Upper lobe of right lung (tissue), 1 donor: Measurements from ENCODE around the gene PDZD11. TPM values are rescaled to one million over a fixed set of nuclear protein-coding genes. Genes with fewer than 3 reads are reported as not detected.

ENCODE experiments used
- ATAC-seq: fragments of 200-7000 bp; cut with Tn5 transposase; one replicate; pipeline ENCODE4 v1.9.1; 2020; ENCODE audit warnings: mild to moderate bottlenecking, moderate library complexity
- DNase-seq: peaks from one replicate; pipeline ENCODE4 v3.0.0-alpha.2; 2020
- H3K27ac ChIP-seq: fragments of 200-600 bp; one replicate; pipeline ENCODE4 v1.8.0; 2022
- H3K27me3 ChIP-seq: fragments of 200-600 bp; one replicate; pipeline ENCODE4 v1.8.0; 2022; ENCODE audit warnings: mild to moderate bottlenecking
- H3K36me3 ChIP-seq: fragments of 200-600 bp; one replicate; pipeline ENCODE4 v1.8.0; 2022
- H3K4me1 ChIP-seq: fragments of 200-600 bp; one replicate; pipeline ENCODE4 v1.8.0; 2022
- H3K4me3 ChIP-seq: fragments of 200-600 bp; one replicate; pipeline ENCODE4 v1.8.0; 2022; ENCODE audit warnings: mild to moderate bottlenecking
- H3K9me3 ChIP-seq: fragments of 200-600 bp; one replicate; pipeline ENCODE4 v1.8.0; 2022
- intact Hi-C: fragments of 100-400 bp; cut with DNase I; formaldehyde crosslinking; loops from one replicate; pipeline ENCODE4 v1.11.0; 2022
- total RNA-seq: library from RNA; stranded (reverse); fragmentation: NEBNext Ultra II Directional; extraction: Animal tissue kit (Norgen Biotek cat#: 25700); gene quantifications from one replicate; pipeline ENCODE4 v1.2.1, GENCODE V29; 2021
- TF ChIP-seq, protein P1 (sequence below): fragments of 200-600 bp; IDR thresholded peaks from one replicate; pipeline ENCODE4 v1.8.0; 2022; ENCODE audit warnings: antibody characterized with exemption
- donor health status: DM: no; HTN: yes; CAD: no; lungs with severe emphysema.

Gene PDZD11
- total RNA-seq, 1 donor from 2014 or later = 23.6 TPM

DNA sequence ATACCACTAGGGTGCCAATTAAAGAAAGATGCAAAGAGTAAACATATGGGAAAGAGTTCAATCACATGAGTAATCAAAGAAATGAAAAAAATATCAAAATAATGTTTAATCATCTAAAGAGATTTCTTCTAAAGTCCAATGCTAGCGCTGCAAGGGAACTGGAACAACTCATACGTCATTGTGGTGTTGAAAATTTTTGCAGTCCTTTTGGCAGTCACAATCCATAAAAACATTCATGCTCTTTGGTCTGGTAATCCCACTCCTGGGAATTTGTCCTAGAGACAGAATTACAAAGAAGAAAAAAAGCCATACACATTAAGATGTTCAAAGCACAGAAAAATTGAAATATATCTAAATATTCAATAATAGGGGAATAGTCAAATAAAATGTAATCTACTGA, 34.3 kb downstream of the PDZD11 start:
- TF ChIP-seq, protein P1, sequence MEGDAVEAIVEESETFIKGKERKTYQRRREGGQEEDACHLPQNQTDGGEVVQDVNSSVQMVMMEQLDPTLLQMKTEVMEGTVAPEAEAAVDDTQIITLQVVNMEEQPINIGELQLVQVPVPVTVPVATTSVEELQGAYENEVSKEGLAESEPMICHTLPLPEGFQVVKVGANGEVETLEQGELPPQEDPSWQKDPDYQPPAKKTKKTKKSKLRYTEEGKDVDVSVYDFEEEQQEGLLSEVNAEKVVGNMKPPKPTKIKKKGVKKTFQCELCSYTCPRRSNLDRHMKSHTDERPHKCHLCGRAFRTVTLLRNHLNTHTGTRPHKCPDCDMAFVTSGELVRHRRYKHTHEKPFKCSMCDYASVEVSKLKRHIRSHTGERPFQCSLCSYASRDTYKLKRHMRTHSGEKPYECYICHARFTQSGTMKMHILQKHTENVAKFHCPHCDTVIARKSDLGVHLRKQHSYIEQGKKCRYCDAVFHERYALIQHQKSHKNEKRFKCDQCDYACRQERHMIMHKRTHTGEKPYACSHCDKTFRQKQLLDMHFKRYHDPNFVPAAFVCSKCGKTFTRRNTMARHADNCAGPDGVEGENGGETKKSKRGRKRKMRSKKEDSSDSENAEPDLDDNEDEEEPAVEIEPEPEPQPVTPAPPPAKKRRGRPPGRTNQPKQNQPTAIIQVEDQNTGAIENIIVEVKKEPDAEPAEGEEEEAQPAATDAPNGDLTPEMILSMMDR = no peak
- DNase-seq = no peak
- intact Hi-C loops = no loop called here
- no peaks in the 10 kb centered on the region for H3K4me1 ChIP-seq
- no peaks in the 10 kb centered on the region for H3K36me3 ChIP-seq
- no peak overlapping the region for H3K4me3 ChIP-seq
- ATAC-seq = no peak
- no peak overlapping the region for H3K27ac ChIP-seq
- no peaks in the 10 kb centered on the region for H3K27me3 ChIP-seq
- no peaks in the 10 kb centered on the region for H3K9me3 ChIP-seq

DNA sequence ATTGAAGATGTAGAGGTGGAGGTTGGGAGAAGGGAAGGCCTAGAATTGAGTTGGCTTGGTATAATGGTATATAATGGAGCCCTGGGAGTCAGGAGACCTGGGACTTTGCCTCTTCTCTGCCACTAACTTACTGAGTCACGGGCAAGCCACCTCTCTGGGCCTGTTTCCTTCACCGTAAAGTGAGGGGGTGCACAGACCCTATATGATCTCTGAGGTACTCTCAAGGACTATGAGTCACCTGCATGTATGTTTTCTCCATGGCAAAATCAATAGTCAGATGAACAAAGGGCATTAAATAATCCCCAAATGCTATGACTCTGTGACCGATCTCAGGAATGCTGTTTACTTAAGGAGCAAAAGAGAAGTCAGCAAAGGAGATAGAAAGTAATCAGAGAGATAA, 34.8 kb downstream of the PDZD11 start:
- intact Hi-C loops = no loop called here
- Histone ChIP-seq H3K4me3 (no peak overlapping the region), H3K27ac (no peak overlapping the region), H3K27me3 (no peaks in the 10 kb centered on the region), H3K4me1 (no peaks in the 10 kb centered on the region), H3K9me3 (no peaks in the 10 kb centered on the region), H3K36me3 (no peaks in the 10 kb centered on the region)
- TF ChIP-seq, protein P1 = no peak
- ATAC-seq = no peak
- DNase-seq = no peak

DNA sequence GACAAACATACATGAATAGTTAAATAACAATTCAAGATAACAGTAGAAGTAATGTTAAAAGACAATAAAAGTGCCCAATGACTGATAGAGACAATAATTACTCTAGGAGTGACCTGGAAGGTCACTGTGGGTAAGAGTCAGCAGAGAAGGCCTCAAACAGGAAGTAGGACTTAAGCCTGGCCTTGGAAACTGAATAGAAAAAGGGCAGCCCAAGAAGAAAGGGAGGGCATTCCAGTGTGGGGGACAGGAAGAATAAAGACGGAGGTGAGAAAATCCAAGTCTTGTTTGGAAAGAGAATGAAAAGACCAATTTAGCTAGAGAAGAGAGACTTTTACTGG, 35.7 kb downstream of the PDZD11 start:
- TF ChIP-seq, protein P1 = no peak
- Histone ChIP-seq H3K27ac (no peak overlapping the region), H3K9me3 (no peaks in the 10 kb centered on the region), H3K27me3 (no peaks in the 10 kb centered on the region), H3K4me3 (no peak overlapping the region), H3K4me1 (no peaks in the 10 kb centered on the region), H3K36me3 (no peaks in the 10 kb centered on the region)
- no peak for DNase-seq
- intact Hi-C loops = no loop called here
- no peak for ATAC-seq

DNA sequence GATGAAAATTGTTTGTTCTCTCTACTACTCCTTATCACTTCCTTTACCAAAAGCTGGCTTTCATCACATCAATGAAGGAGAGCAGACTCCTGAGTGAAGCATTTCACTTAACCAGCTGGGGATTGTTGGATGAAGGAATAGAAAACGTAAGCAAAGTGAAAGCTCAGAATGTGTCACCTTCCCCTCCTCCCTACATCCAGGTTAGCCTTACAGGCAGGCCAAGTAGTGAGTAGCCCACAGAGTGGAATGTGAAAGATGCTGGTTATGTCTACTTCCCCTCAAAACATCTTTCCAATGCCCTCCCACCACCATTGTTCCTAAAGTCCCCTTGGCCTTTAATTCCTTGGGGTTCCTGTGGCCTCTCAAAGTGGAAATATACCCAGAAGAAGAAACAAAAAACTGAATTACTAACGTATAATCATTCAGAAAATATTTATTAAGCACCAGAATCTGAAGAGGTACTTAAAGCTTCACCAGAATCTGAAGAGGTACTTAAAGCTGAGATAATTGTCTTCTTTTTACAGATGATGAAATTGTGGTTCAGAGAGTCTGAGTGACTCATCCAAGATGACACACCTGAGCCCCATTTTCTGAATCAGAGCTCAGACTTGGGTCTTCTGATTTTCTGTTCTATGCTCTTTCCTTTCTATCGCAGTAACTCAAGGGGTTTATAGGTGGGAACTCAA, 36.2 kb downstream of the PDZD11 start:
- no peak overlapping the region for H3K27ac ChIP-seq
- H3K36me3 ChIP-seq = no peaks in the 10 kb centered on the region
- H3K4me1 ChIP-seq = no peaks in the 10 kb centered on the region
- DNase-seq (no peak), ATAC-seq (no peak)
- intact Hi-C loops = no loop called here
- TF ChIP-seq, protein P1 = no peak
- no peaks in the 10 kb centered on the region for H3K9me3 ChIP-seq
- no peak overlapping the region for H3K4me3 ChIP-seq
- no peaks in the 10 kb centered on the region for H3K27me3 ChIP-seq

DNA sequence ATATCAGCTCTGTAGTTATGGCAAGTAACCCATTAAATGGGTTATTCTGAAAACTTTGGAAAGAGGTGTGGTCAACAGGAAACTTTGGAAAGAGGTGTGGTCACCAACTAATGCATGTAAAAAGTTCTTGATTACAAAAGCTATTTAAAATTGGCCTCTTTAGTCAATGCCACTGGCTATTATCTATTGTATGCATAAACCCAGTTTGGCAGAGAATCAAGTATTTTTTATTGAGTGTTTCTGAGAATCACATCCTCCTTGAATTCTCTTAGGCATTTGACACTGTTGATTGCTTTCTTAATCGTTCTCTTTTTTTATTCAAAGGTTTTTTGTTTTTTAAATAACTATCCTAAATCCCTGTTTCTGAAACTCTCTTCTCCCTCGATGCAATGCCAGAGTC, 37.2 kb downstream of the PDZD11 start:
- no peaks in the 10 kb centered on the region for H3K4me1 ChIP-seq
- H3K36me3 ChIP-seq = no peaks in the 10 kb centered on the region
- no peaks in the 10 kb centered on the region for H3K9me3 ChIP-seq
- no peaks in the 10 kb centered on the region for H3K27me3 ChIP-seq
- intact Hi-C loops = no loop called here
- TF ChIP-seq, protein P1 = no peak
- ATAC-seq = no peak
- no peak for DNase-seq
- no peak overlapping the region for H3K27ac ChIP-seq
- H3K4me3 ChIP-seq = no peak overlapping the region

DNA sequence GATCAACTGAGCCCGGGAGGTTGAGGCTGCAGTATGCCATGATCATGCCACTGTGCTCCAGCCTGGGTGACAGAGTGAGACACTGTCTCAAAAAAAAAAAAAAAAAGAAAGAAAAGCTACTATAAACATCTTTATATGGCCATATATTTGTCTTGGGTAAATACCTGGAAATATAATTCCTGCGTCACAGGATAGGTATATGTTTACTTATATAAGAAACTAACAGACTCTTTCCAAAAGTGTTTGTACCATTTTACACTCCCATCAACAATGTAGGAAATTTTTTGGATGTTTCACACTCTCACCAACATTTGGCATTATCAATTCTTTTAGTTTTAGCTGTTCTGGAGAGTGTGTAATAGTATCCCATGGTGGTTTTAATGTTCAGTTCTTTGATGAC, 42.5 kb downstream of the PDZD11 start:
- Histone ChIP-seq H3K4me3 (no peak overlapping the region), H3K4me1 (no peaks in the 10 kb centered on the region), H3K27me3 (no peaks in the 10 kb centered on the region), H3K36me3 (no peaks in the 10 kb centered on the region), H3K9me3 (no peaks in the 10 kb centered on the region), H3K27ac (no peak overlapping the region)
- ATAC-seq (no peak), DNase-seq (no peak)
- intact Hi-C loops = no loop called here
- TF ChIP-seq, protein P1 = no peak
